ENCODE results near the gene DNAJC8. TPM values are rescaled to one million over a fixed set of nuclear protein-coding genes. Genes with fewer than 3 reads are reported as not detected.

DNAJC8 gene
- total RNA-seq, 4 donors from 2014 or later = 24.3 to 90.9 (median 56.2) TPM

- no peaks in the 10 kb centered on the region for H3K27me3 ChIP-seq
- no peak for TF ChIP-seq CTCF (IDR thresholded peaks at IDR 0.05)
- TF ChIP-seq POLR2A (IDR thresholded peaks at IDR 0.05) = no peak
- peaks cover 0 to 8% of the 10 kb centered on the region in 2 donors for H3K4me1 ChIP-seq
- no peaks in the 10 kb centered on the region for H3K9me3 ChIP-seq
- H3K36me3 ChIP-seq = no peaks in the 10 kb centered on the region
- DNase-seq = no peak
- no peak overlapping the region for H3K4me3 ChIP-seq
- intact Hi-C loops (cut with DNase I; ENCODE audit: low total_unique reads) = no loop called here
- no peak overlapping the region for H3K27ac ChIP-seq
These were observed 73.6 kb downstream of the DNAJC8 start for GRCh38 chr1:28159243-28159642.

- H3K4me1 ChIP-seq = no peaks in the 10 kb centered on the region
- no peaks in the 10 kb centered on the region for H3K36me3 ChIP-seq
- no peak overlapping the region for H3K27ac ChIP-seq
- no peak for DNase-seq
- no peak overlapping the region for H3K4me3 ChIP-seq
- TF ChIP-seq POLR2A (IDR thresholded peaks at IDR 0.05) = no peak
- no peak for TF ChIP-seq CTCF (IDR thresholded peaks at IDR 0.05)
- no peaks in the 10 kb centered on the region for H3K9me3 ChIP-seq
- intact Hi-C loops (cut with DNase I; ENCODE audit: low total_unique reads) = no loop called here
- H3K27me3 ChIP-seq = no peaks in the 10 kb centered on the region
These were observed 74.9 kb downstream of the DNAJC8 start for GRCh38 chr1:28157894-28158293.

- DNase-seq = no peak
- no peak overlapping the region for H3K27ac ChIP-seq
- no peaks in the 10 kb centered on the region for H3K4me1 ChIP-seq
- no peaks in the 10 kb centered on the region for H3K27me3 ChIP-seq
- no peaks in the 10 kb centered on the region for H3K9me3 ChIP-seq
- H3K36me3 ChIP-seq = no peaks in the 10 kb centered on the region
- H3K4me3 ChIP-seq = no peak overlapping the region
- TF ChIP-seq CTCF (IDR thresholded peaks at IDR 0.05) (no peak), POLR2A (IDR thresholded peaks at IDR 0.05) (no peak)
- intact Hi-C loops (cut with DNase I; ENCODE audit: low total_unique reads) = no loop called here
These were observed 76.0 kb downstream of the DNAJC8 start for GRCh38 chr1:28156821-28157220.

GRCh38 chr1:28155628-28156027, 77.2 kb downstream of the DNAJC8 start:
- Histone ChIP-seq H3K27me3 (no peaks in the 10 kb centered on the region), H3K9me3 (no peaks in the 10 kb centered on the region), H3K36me3 (no peaks in the 10 kb centered on the region), H3K27ac (no peak overlapping the region), H3K4me3 (no peak overlapping the region), H3K4me1 (no peaks in the 10 kb centered on the region)
- TF ChIP-seq POLR2A (IDR thresholded peaks at IDR 0.05) (no peak), CTCF (IDR thresholded peaks at IDR 0.05) (no peak)
- intact Hi-C loops (cut with DNase I; ENCODE audit: low total_unique reads) = no loop called here
- DNase-seq = no peak

- no peaks in the 10 kb centered on the region for H3K36me3 ChIP-seq
- H3K9me3 ChIP-seq = no peaks in the 10 kb centered on the region
- H3K27me3 ChIP-seq = no peaks in the 10 kb centered on the region
- DNase-seq = no peak
- intact Hi-C loops (cut with DNase I; ENCODE audit: low total_unique reads) = no loop called here
- TF ChIP-seq CTCF (IDR thresholded peaks at IDR 0.05) (no peak), POLR2A (IDR thresholded peaks at IDR 0.05) (no peak)
- no peak overlapping the region for H3K4me3 ChIP-seq
- no peaks in the 10 kb centered on the region for H3K4me1 ChIP-seq
- no peak overlapping the region for H3K27ac ChIP-seq
These were observed 78.7 kb downstream of the DNAJC8 start for GRCh38 chr1:28154078-28154594.

Other genes with a start within 250 kb of the DNAJC8 start
- 10 to 100 TPM in 3 of 4 donors, 1 to 10 TPM in 1; 7.2 to 30.4 (median 13.1) TPM for gene EYA3, start 144.4 kb downstream of the DNAJC8 start, total RNA-seq
- gene PTAFR, start 56.3 kb downstream of the DNAJC8 start, total RNA-seq = 1 to 10 TPM in 3 of 4 donors, under 1 TPM in 1; under 0.01 to 7.1 (median 1.9) TPM
- gene ATP5IF1, start 3.1 kb upstream of the DNAJC8 start, total RNA-seq = 100 to 1,000 TPM in 1 of 4 donors, 10 to 100 TPM in 3; 57.1 to 103 (median 82.2) TPM
- gene SESN2, start 26.5 kb upstream of the DNAJC8 start, total RNA-seq = 10 to 100 TPM in 1 of 4 donors, 1 to 10 TPM in 3; 4.9 to 15.9 (median 7.9) TPM
- gene MED18, start 96.0 kb upstream of the DNAJC8 start, total RNA-seq = 10 to 100 TPM in 3 of 4 donors, 1 to 10 TPM in 1; 5.0 to 48.2 (median 17.5) TPM
- 10 to 100 TPM in 3 of 4 donors, 1 to 10 TPM in 1; 9.0 to 45.2 (median 24.3) TPM for gene PHACTR4, start 136.7 kb upstream of the DNAJC8 start, total RNA-seq

All from uterus (tissue), 4 donors.